ENCODE results near the gene HSF5. TPM values are rescaled to one million over a fixed set of nuclear protein-coding genes. Genes with fewer than 3 reads are reported as not detected.

Gene HSF5
- total RNA-seq, 6 experiments from 2014 or later = 0.06 to 0.18 (median 0.10) TPM; not detected in 1

GRCh38 chr17:58411408-58411894 is 76.8 kb downstream of the HSF5 start:
- ATAC-seq = no peak
- Histone ChIP-seq H3K4me3 (no peak overlapping the region), H3K27ac (no peak overlapping the region), H3K4me1 (peaks cover 0 to 29% (median 7%) of the 10 kb centered on the region in 4 donors), H3K27me3 (no peaks in the 10 kb centered on the region), H3K36me3 (no peaks in the 10 kb centered on the region), H3K9me3 (no peaks in the 10 kb centered on the region)
- DNase-seq = no peak
- intact Hi-C loops (cut with DNase I) = no loop called here
- WGBS (ENCODE audit: insufficient coverage, low coverage, low lambda C conversion rate, missing lambda C conversion rate) = 50% methylated on average over 1 of the region's 1 CpG
- no peak for TF ChIP-seq POLR2A (IDR thresholded peaks at IDR 0.05)
- no peak for TF ChIP-seq CTCF (IDR thresholded peaks at IDR 0.05)

GRCh38 chr17:58410714-58411407 is 77.3 kb downstream of the HSF5 start:
- Histone ChIP-seq H3K4me3 (no peak overlapping the region), H3K4me1 (peaks cover 0 to 24% (median 4%) of the 10 kb centered on the region in 4 donors), H3K36me3 (no peaks in the 10 kb centered on the region), H3K27me3 (no peaks in the 10 kb centered on the region), H3K9me3 (no peaks in the 10 kb centered on the region), H3K27ac (no peak overlapping the region)
- no peak for ATAC-seq
- DNase-seq = no peak
- intact Hi-C loops (cut with DNase I) = no loop called here
- TF ChIP-seq CTCF (IDR thresholded peaks at IDR 0.05) = no peak
- TF ChIP-seq POLR2A (IDR thresholded peaks at IDR 0.05) = no peak

- no peak for TF ChIP-seq POLR2A (IDR thresholded peaks at IDR 0.05)
- no peak for TF ChIP-seq CTCF (IDR thresholded peaks at IDR 0.05)
- H3K4me3 ChIP-seq = no peak overlapping the region
- ATAC-seq = no peak
- H3K4me1 ChIP-seq = peaks cover 0 to 18% (median 3%) of the 10 kb centered on the region in 4 donors
- no peaks in the 10 kb centered on the region for H3K27me3 ChIP-seq
- WGBS (ENCODE audit: insufficient coverage, low coverage, low lambda C conversion rate, missing lambda C conversion rate) = 93% methylated on average over 3 of the region's 5 CpGs
- intact Hi-C loops (cut with DNase I) = no loop called here
- H3K9me3 ChIP-seq = no peaks in the 10 kb centered on the region
- H3K27ac ChIP-seq = no peak overlapping the region
- no peaks in the 10 kb centered on the region for H3K36me3 ChIP-seq
- no peak for DNase-seq
Observed at GRCh38 chr17:58409432-58409831, 78.8 kb downstream of the HSF5 start.

GRCh38 chr17:58403311-58403710 is 84.9 kb downstream of the HSF5 start:
- intact Hi-C loops (cut with DNase I) = no loop called here
- 91% methylated on average over 5 of the region's 6 CpGs for WGBS (ENCODE audit: insufficient coverage, low coverage, low lambda C conversion rate, missing lambda C conversion rate)

More at GRCh38 chr17:58403311-58403710, 84.9 kb downstream of the HSF5 start:
- no peak overlapping the region for H3K27ac ChIP-seq
- H3K4me1 ChIP-seq = peaks cover 0 to 3% (median 0%) of the 10 kb centered on the region in 4 donors
- no peaks in the 10 kb centered on the region for H3K36me3 ChIP-seq
- DNase-seq (no peak), ATAC-seq (no peak)
- TF ChIP-seq POLR2A (IDR thresholded peaks at IDR 0.05) (no peak), CTCF (IDR thresholded peaks at IDR 0.05) (no peak)
- no peaks in the 10 kb centered on the region for H3K9me3 ChIP-seq
- H3K4me3 ChIP-seq = no peak overlapping the region
- H3K27me3 ChIP-seq = no peaks in the 10 kb centered on the region
